HG03439 (cell line): ENCODE results near the gene TBL1XR1.
"Not testable (repeated sequence)": the region's sequence is repeated elsewhere in the genome, so short reads cannot be mapped to it uniquely, and the experiment has no call there.

Source experiments
- ATAC-seq: cut with Tn5 transposase; IDR thresholded peaks from one replicate; pipeline ENCODE4 v1.9.1; 2021; ENCODE audit warnings: mild to moderate bottlenecking, moderate library complexity; ENCODE audit not compliant: unreplicated experiment

The TBL1XR1 gene

DNA sequence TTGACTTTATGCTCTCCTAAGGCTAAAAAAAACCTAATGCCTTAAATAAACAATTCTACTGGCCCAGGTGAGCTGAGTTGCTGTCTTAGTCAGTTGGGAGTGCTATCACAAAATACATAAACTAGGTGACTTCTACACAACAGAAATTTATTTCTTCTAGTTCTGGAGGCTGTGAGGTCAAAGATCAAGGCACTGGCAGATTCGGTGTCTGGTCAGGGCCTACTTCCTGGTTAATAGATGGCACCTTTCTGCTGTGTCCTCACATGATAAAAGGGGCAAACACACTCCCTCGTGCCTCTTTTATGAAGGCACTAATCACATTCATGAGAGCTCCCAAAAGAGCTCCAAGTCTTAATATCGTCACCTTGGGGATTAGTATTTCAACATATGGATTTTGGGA, 11.5 kb upstream of the TBL1XR1 start:
- ATAC-seq: no peak

GRCh38 chr3:177208223-177208622, 10.9 kb upstream of the TBL1XR1 start:
- ATAC-seq: no peak

DNA sequence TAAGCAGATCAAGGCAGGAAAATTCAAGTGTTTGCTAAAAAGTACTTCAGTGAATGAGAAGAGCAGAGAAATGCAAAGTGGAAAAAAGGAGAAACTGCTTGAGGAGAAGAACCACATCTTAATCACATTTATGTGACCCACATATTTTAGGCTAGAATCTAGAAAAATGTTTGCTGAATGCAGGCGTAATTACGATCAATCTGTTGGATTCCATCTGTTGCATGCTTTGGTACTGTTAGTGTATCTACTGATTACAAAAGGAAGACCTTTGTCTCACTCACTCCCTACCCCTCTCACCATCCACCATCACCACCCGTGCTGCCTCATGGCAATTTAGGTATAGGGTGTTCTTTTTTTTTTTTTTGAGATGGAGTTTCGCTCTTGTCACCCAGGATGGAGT, 9.7 kb upstream of the TBL1XR1 start:
- no peak for ATAC-seq

DNA sequence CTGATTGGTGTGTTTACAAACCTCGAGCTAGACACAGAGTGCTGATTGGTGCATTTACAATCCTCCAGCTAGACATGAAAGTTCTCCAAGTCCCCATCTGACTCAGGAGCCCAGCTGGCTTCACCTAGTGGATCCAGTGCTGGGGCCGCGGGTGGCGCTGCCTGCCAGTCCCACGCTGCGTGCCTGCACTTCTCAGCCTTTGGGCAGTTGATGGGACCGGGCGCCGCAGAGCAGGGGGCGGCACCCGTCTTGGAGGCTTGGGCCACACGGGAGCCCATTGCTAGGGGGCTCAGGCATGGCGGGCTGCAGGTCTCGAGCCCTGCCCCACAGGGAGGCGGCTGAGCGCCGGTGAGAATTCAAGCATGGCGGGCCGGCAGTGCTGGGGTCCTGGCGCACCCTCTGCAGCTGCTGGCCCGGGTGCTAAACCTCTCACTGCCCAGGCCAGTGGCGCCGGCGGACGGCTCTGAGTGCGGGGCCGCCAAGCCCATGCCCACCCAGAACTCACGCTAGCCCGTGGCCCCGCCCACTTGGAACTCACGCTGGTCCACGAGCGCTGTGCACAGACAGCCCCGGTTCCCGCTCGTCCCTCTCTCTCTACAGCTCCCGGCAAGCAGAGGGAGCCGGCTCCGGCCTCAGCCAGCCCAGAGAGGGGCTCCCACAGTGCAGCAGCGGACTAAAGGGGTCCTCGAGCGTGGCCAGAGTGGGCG, 6.6 kb upstream of the TBL1XR1 start:
- ATAC-seq: no peak

DNA sequence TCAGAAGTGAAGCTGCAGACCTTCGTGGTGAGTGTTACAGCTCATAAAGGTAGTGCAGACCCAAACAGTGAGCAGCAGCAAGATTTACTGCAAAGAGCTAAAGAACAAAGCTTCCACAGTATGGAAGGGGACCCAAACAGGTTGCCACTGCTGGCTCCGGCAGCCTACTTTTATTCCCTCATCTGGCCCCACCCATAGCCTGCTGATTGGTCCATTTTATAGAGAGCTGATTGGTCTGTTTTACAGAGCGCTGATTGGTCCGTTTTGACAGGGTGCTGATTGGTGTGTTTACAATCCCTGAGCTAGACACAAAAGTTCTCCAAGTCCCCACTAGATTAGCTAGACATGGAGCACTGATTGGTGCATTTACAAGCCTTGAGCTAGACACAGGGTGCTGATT, 5.7 kb upstream of the TBL1XR1 start:
- ATAC-seq: not testable (repeated sequence)

DNA sequence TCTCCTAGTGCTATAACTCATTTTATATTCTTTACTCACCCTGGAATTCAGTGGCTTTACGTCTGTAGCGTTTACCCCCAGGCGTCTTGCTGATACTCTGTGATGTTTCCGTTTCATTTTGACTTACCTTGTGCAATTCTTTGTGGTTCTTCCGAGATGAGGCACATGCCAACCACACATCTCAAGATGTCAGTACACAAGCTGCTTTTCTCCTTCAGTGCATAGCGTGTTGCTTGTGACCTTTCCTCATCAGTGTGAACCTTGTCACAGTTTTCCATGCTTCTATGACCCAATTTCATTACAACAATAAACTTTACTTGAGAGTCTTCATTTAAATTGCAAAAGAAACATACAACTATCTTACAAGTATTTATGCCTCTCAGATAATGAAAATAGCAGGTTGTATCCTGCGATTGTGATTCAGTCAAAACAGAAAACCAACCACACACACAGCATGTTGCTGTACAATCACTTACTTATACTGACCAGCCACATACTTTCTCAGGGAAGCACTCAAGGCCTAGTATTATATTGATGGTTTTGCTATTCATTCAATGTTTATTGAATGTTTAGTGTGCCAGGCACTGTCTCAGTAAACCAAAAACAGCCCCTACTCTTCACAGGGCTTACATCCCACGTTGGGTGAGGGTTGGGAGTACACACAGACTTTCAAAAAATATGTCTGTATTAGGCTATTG, 4.6 kb upstream of the TBL1XR1 start:
- ATAC-seq: peak; percentile 78

GRCh38 chr3:177199206-177199760, 2.0 kb upstream of the TBL1XR1 start:
- ATAC-seq: no peak

- peak; percentile 30 for ATAC-seq
Measured at GRCh38 chr3:177197727-177198460, 612 bp upstream of the TBL1XR1 start.

- ATAC-seq: no peak
Measured at GRCh38 chr3:177196456-177197040, 734 bp downstream of the TBL1XR1 start.

- no peak for ATAC-seq
Measured at GRCh38 chr3:177196008-177196455, 1.2 kb downstream of the TBL1XR1 start.

DNA sequence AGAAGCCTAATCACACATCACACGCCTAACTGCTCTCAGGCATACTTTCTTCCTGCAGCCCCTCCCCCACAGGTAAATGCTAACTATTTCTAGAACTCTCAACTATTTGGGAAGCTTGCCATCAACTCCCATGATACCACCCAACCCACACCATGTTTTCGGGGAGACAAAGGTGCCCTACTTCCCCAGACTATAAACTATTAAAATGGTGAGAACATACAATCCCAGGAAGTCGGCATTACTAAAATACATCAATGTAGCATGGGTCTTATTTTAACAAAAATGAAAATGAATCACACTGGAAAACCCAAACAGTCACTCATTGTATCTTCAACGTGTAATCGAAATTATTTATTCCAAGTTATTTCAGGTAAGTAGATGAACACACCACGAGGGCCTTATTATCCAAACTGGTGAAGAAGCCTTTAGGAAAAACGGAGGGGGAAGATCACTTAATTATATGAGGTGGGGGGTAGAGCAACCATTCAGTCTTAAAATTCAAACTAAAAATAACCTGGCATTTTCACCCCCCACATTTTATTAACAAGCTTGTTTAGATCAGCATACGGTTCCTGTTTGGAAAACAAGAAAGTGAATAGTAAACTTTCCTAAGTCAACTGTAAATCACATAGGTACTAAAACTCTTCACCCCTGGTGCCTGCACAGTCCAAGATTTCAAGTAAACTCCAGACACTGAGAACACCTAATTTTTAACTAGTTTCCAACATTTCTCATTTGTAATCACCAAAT, 1.9 kb downstream of the TBL1XR1 start:
- ATAC-seq: no peak

- no peak for ATAC-seq
Measured at GRCh38 chr3:177194299-177194698, 3.0 kb downstream of the TBL1XR1 start.

- no peak for ATAC-seq
Measured at GRCh38 chr3:177193688-177194268, 3.5 kb downstream of the TBL1XR1 start.

- ATAC-seq: not testable (repeated sequence)
Measured at GRCh38 chr3:177193275-177193674, 4.0 kb downstream of the TBL1XR1 start.

DNA sequence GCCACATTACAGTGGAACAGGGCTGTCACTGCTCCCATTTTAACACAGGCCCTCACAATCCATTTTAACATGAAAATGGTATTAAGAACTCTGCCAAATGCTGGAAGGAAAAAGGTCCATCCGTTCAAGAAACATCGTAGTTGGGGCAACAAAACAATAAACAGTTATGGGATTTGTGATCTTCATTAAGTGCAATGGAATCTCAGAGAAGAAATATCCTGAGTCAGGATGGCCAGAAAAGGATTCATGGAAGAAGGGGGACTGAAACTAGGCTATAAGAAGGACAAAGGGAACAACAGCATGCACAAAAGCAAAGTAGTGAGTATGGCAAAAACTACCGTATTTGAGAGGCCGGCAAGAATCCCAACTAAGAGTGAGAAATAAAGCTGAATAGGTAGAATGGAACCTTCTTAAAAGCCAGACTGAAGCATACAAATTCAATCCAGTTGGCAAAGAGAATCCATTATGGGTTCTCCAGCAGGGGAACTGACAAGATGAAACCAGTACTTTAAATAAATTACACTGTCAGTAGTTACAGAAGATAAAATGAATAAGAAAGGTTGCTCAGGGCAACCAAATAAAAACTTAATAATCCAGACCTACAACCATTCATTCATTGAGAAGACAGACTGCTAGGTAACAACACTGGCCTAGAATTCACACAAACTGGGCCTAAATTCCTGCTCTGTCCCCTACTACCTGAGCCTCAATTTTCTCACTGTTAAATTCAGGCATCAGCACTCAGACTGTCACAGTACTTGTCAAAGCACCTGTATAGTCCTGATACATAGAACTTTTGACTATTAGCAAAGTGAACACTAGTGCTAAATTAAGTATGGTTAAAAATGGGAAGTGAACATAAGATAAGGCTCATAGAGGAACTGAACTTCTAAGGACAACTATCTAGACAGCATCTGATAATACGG, 6.3 kb downstream of the TBL1XR1 start:
- ATAC-seq: no peak

GRCh38 chr3:177190184-177190583, 7.1 kb downstream of the TBL1XR1 start:
- not testable (repeated sequence) for ATAC-seq

DNA sequence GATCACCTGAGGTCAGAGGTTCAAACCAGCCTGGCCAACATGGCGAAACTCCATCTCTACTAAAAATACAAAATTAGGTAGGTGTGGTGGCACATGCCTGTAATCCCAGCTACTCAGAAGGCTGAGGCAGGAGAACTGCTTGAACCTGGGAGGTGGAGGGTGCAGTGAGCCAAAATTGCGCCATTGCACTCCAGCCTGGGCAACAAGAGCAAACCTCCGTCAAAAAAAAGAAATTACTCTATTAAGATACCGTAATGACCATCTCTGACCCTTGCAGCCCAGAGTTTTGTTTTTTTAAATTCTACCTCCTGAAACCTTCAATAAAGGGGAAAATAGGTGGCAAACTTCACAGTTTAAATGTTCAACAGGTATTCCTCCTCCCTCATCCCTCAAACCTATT, 9.0 kb downstream of the TBL1XR1 start:
- not testable (repeated sequence) for ATAC-seq

GRCh38 chr3:177186306-177186705, 11.0 kb downstream of the TBL1XR1 start:
- no peak for ATAC-seq

- ATAC-seq: peak; percentile 43
Measured at GRCh38 chr3:177185035-177185574, 12.2 kb downstream of the TBL1XR1 start.
